D721Med (cell line): ENCODE data around the gene MSH3.

Experiments used
- DNase-seq: peaks from one replicate; pipeline ENCODE4 v3.0.0; 2011; ENCODE audit warnings: low spot score; ENCODE audit not compliant: insufficient read length
- FAIRE-seq: peaks from 2 replicates; lab custom pipeline; 2011; peaks lifted over from hg19 to GRCh38; lab: Jason Lieb, UNC
- CTCF ChIP-seq: IDR thresholded peaks from 2 replicates; pipeline ENCODE4 v1.5.1; 2012; ENCODE audit warnings: mild to moderate bottlenecking, control low read depth; ENCODE audit not compliant: insufficient read depth; ENCODE audit errors: missing control alignments

Gene MSH3

GRCh38 chr5:80912479-80912878 is 258.0 kb downstream of the MSH3 start:
- DNase-seq, result no peak
- no peak for FAIRE-seq
- TF ChIP-seq CTCF, result no peak

- FAIRE-seq (no peak), DNase-seq (no peak)
- no peak for TF ChIP-seq CTCF
Observed at GRCh38 chr5:80915716-80916115, 261.3 kb downstream of the MSH3 start.

- no peak for FAIRE-seq
- TF ChIP-seq CTCF, result no peak
Observed at GRCh38 chr5:80916676-80917075, 262.2 kb downstream of the MSH3 start.

GRCh38 chr5:80917631-80918030 is 263.2 kb downstream of the MSH3 start:
- TF ChIP-seq CTCF, result no peak
- FAIRE-seq (no peak), DNase-seq (no peak)

More at GRCh38 chr5:80916676-80917075, 262.2 kb downstream of the MSH3 start:
- no peak for DNase-seq

- FAIRE-seq (no peak), DNase-seq (no peak)
- TF ChIP-seq CTCF, result no peak
Observed at GRCh38 chr5:80919678-80920196, 265.3 kb downstream of the MSH3 start.

GRCh38 chr5:80920333-80920732 is 265.9 kb downstream of the MSH3 start:
- FAIRE-seq (no peak), DNase-seq (no peak)
- TF ChIP-seq CTCF, result no peak

GRCh38 chr5:80921026-80921425 is 266.6 kb downstream of the MSH3 start:
- no peak for DNase-seq
- no peak for FAIRE-seq

More at GRCh38 chr5:80921026-80921425, 266.6 kb downstream of the MSH3 start:
- TF ChIP-seq CTCF, result no peak
